GM23248 (cell line): ENCODE data around the gene ALDH6A1. TPM values are rescaled to one million over a fixed set of nuclear protein-coding genes. Genes with fewer than 3 reads are reported as not detected.

Experiments
- DNase-seq: peaks from one replicate; pipeline ENCODE4 v3.0.0-alpha.2; 2015
- H2AFZ ChIP-seq: fragments of 200-600 bp; sonication (generic); 2 replicates; pipeline ENCODE4 v1.6.1; 2016; ENCODE audit warnings: antibody characterized with exemption
- H3F3A ChIP-seq: fragments of 200-600 bp; sonication (generic); 2 replicates; pipeline ENCODE4 v1.6.1; 2016; ENCODE audit warnings: mild to moderate bottlenecking, antibody characterized with exemption, mixed run types; ENCODE audit not compliant: insufficient read depth
- H3K27ac ChIP-seq: fragments of 200-600 bp; sonication (generic); 2 replicates; pipeline ENCODE4 v1.5.1; 2016; ENCODE audit warnings: mild to moderate bottlenecking
- H3K27me3 ChIP-seq: fragments of 200-600 bp; sonication (generic); replicated peaks from 2 replicates; pipeline ENCODE4 v1.6.1; 2016; ENCODE audit warnings: mild to moderate bottlenecking; ENCODE audit not compliant: insufficient read depth
- H3K36me3 ChIP-seq: fragments of 200-600 bp; sonication (generic); 2 replicates; pipeline ENCODE4 v1.6.1; 2016; ENCODE audit warnings: low read depth, mild to moderate bottlenecking
- H3K4me1 ChIP-seq: fragments of 200-600 bp; sonication (generic); 2 replicates; pipeline ENCODE4 v1.6.1; 2016; ENCODE audit warnings: mild to moderate bottlenecking; ENCODE audit not compliant: insufficient read depth
- H3K4me2 ChIP-seq: fragments of 200-600 bp; sonication (generic); one replicate; pipeline ENCODE4 v1.6.1; 2016; ENCODE audit warnings: mild to moderate bottlenecking; ENCODE audit not compliant: unreplicated experiment
- H3K4me3 ChIP-seq: fragments of 200-600 bp; sonication (generic); 2 replicates; pipeline ENCODE4 v1.5.1; 2016; ENCODE audit warnings: mild to moderate bottlenecking
- H3K79me2 ChIP-seq: fragments of 200-600 bp; sonication (generic); 2 replicates; pipeline ENCODE4 v1.6.1; 2016; ENCODE audit warnings: mild to moderate bottlenecking; ENCODE audit not compliant: insufficient read depth
- H3K9ac ChIP-seq: fragments of 200-600 bp; sonication (generic); 2 replicates; pipeline ENCODE4 v1.6.1; 2016; ENCODE audit warnings: mild to moderate bottlenecking
- H3K9me2 ChIP-seq: fragments of 200-600 bp; sonication (generic); 2 replicates; pipeline ENCODE4 v1.6.1; 2016; ENCODE audit warnings: mixed run types, mild to moderate bottlenecking, moderate library complexity; ENCODE audit not compliant: insufficient read depth
- H3K9me3 ChIP-seq: fragments of 200-600 bp; sonication (generic); one replicate; pipeline ENCODE4 v1.6.1; 2017; ENCODE audit warnings: low read depth
- H4K20me1 ChIP-seq: fragments of 200-600 bp; sonication (generic); 2 replicates; pipeline ENCODE4 v1.6.0; 2016; ENCODE audit not compliant: insufficient read depth
- EZH2 ChIP-seq: fragments of 200-600 bp; sonication (generic); IDR thresholded peaks from 2 replicates; pipeline ENCODE4 v1.6.1; 2018; ENCODE audit warnings: antibody characterized with exemption, mild to moderate bottlenecking; ENCODE audit not compliant: insufficient read depth, poor library complexity, severe bottlenecking
- EZH2phosphoT487 ChIP-seq: fragments of 200-600 bp; sonication (generic); IDR thresholded peaks from 2 replicates; pipeline ENCODE4 v1.6.1; 2018; ENCODE audit warnings: antibody characterized with exemption, moderate library complexity, mild to moderate bottlenecking, low read depth; ENCODE audit not compliant: insufficient read depth
- WGBS, 2 experiments: methylation state at CpG; one replicate each; pipeline ENCODE4 v1.1.6; 2015 to 2017; ENCODE audit warnings: low lambda C conversion rate in 2 of 2, low coverage in 1 of 2; ENCODE audit errors: missing lambda C conversion rate in 2 of 2; 5-methylcytosine and 5-hydroxymethylcytosine counted together
- in situ Hi-C: fragments of 300-500 bp; cut with MboI; formaldehyde crosslinking; loops from 2 replicates; pipeline ENCODE4 v1.15.0; 2020
- polyA plus RNA-seq: library from polyadenylated mRNA; unstranded; fragments of >200 nt; fragmentation: Nextera tagmentation; extraction: Ambion mirVana; gene quantifications from 2 replicates; pipeline ENCODE4 v1.2.1, GENCODE V29; 2016
- total RNA-seq: library from RNA; depleted of rRNA; stranded (reverse); fragments of >200 nt; shearing (Covaris generic); gene quantifications from 2 replicates; pipeline ENCODE4 v1.2.3, GENCODE V29; 2014

ALDH6A1 gene
- total and polyA plus RNA-seq, 2 experiments from 2014 or later, result 13.8 to 21.0 TPM

DNA sequence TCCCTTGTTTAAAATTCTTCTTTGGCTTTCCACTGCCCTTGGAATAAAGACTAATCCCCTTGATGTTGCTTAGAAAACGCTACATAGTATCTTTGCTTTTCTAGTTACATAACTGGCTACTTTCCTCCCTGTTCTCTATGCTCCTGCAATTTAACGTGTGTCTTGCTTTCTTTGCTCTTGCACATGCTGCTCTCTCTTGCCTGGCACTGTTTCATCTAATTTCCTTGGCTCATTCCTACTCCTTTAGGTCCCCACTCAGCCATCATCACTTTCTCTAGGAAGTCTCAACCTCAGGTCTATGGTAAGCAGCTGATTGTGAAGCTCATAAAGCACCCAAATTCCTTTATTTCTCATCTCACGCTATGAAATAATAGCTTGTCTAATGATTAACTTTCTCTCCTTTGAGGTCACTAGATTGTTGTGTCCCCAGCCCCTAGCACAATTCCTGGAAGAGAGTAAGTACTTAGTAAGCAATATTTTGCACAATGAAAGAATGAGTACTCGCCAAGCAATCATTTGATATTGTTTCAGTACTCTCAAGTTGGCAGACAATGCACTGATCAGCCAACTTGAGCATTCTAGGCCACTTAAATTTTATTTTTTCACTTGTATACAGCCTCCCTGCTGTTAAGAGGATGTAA is 3.3 kb downstream of the ALDH6A1 start:
- TF ChIP-seq EZH2phosphoT487 (no peak), EZH2 (no peak)
- H3K27ac ChIP-seq, result no peak overlapping the region
- H3K9me2 ChIP-seq, result no peaks in the 10 kb centered on the region
- no peak overlapping the region for H3K4me3 ChIP-seq
- H3K4me2 ChIP-seq, result no peak overlapping the region
- H3K36me3 ChIP-seq, result no peaks in the 10 kb centered on the region
- no peaks in the 10 kb centered on the region for H4K20me1 ChIP-seq
- in situ Hi-C loops, result no loop called here
- DNase-seq, result no peak
- no peaks in the 10 kb centered on the region for H3K9me3 ChIP-seq
- H3K4me1 ChIP-seq, result peaks cover 13% of the 10 kb centered on the region
- H3K9ac ChIP-seq, result no peak overlapping the region
- H3F3A ChIP-seq, result no peaks in the 10 kb centered on the region
- H2AFZ ChIP-seq, result no peak overlapping the region
- H3K79me2 ChIP-seq, result peaks cover 4% of the 10 kb centered on the region
- H3K27me3 ChIP-seq, result no peaks in the 10 kb centered on the region
- 69 to 72% methylated on average over 4 of the region's 4 CpGs for WGBS, 2 experiments

DNA sequence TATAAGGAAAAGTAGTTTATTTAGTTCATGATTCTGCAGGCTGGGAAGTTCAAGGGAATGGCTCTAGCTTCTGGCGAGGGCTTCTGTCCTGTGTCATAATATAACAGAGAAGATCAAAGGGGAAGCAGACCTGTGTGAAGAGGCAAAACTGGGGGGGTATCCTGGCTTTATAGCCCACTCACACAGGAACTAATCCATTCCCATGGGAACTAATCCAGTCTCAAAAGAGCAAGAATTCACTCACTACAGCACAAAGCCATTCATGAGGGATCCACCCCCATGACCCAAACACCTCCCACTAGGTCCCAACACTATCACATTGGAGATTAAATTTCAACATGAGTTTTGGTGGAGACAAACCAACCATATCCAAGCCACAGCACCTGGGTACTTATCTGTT is 6.9 kb downstream of the ALDH6A1 start:
- H3K4me3 ChIP-seq, result no peak overlapping the region
- no peak overlapping the region for H3K9ac ChIP-seq
- TF ChIP-seq EZH2, result no peak
- TF ChIP-seq EZH2phosphoT487, result no peak
- no peaks in the 10 kb centered on the region for H3K9me2 ChIP-seq
- H3K27ac ChIP-seq, result no peak overlapping the region
- in situ Hi-C loops, result no loop called here
- H3K79me2 ChIP-seq, result no peaks in the 10 kb centered on the region
- no peaks in the 10 kb centered on the region for H3K4me1 ChIP-seq
- WGBS, 2 experiments, result 9 to 22% methylated on average over 1 of the region's 1 CpG
- no peaks in the 10 kb centered on the region for H3K27me3 ChIP-seq
- no peak overlapping the region for H3K4me2 ChIP-seq
- H3F3A ChIP-seq, result no peaks in the 10 kb centered on the region
- no peak for DNase-seq
- H3K9me3 ChIP-seq, result no peaks in the 10 kb centered on the region
- no peak overlapping the region for H2AFZ ChIP-seq
- H4K20me1 ChIP-seq, result no peaks in the 10 kb centered on the region
- no peaks in the 10 kb centered on the region for H3K36me3 ChIP-seq

DNA sequence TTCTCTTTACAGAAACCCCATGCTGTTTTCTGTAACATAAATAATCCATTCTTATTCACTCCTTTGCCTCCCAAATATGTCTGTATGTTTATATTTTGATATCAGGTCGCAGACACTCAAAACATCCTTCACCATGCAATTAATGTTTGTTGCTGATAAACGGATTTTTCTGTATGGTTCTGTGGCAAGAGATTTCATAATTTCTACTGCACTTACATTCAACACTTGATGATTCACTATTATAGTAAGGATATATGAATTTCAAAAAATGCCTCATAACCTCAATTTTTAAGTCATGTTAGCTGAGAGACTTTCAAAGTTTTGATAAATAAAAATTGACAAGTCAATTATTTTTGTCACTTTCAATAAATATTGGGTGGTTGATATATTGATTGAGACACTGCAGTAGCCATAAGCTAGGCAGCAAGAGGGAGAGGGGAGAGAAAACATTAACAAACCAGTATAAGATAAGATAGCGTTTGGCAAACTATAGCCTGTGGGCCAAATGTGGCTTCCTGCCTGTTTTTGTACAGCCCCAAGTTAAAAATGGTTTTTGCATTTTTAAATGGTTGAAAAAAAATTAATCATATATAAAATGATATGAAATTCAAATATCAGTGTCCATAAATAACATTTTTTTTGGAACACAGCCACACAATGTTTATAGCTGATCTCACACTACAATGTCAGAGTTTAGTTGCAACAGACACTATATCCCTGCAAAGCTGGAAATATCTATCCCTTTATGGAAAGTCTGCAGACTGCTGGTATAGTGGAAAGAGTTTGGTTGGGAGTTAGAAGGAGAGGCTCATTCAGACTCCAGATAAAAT is 18.3 kb downstream of the ALDH6A1 start:
- Histone ChIP-seq H4K20me1 (no peaks in the 10 kb centered on the region), H3K9me2 (no peaks in the 10 kb centered on the region), H3K4me2 (no peak overlapping the region), H3K9me3 (no peaks in the 10 kb centered on the region), H3K4me1 (peaks cover 35% of the 10 kb centered on the region), H3F3A (peaks cover 42% of the 10 kb centered on the region), H3K27ac (no peak overlapping the region), H2AFZ (no peak overlapping the region), H3K9ac (no peak overlapping the region), H3K27me3 (no peaks in the 10 kb centered on the region), H3K4me3 (no peak overlapping the region), H3K36me3 (0 out of 2 replicates have a peak, but pooled peaks cover 4% of the 10 kb centered on the region), H3K79me2 (no peaks in the 10 kb centered on the region)
- DNase-seq, result peak; percentile 37
- in situ Hi-C loops, result no loop called here
- WGBS, 2 experiments, result 62 to 68% methylated on average over 3 of the region's 3 CpGs
- no peak for TF ChIP-seq EZH2phosphoT487

DNA sequence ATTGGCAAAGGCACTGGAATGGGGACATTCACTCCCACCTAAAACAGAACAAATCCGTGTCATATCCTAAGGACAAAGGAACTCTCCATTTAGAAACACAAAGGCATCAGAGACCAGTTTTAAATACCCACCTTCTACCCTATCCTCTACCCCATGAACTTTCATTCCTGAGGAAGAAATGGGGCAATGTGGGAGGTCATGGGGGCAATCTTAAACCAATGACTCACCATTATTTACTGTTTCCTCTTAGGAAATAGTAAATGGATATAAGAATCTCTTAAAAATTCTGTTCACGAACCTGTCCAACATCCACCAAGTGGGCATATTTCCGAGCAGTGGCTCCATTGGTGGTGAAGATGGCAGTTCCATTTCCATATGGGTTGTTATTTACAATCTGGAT is 19.4 kb downstream of the ALDH6A1 start:
- DNase-seq, result peak; percentile 9
- Histone ChIP-seq H3K9ac (no peak overlapping the region), H3K27me3 (no peaks in the 10 kb centered on the region), H3K36me3 (0 out of 2 replicates have a peak, but pooled peaks cover 4% of the 10 kb centered on the region), H3K9me3 (no peaks in the 10 kb centered on the region), H3K4me1 (peaks cover 35% of the 10 kb centered on the region), H3K4me2 (no peak overlapping the region), H3K27ac (no peak overlapping the region), H3F3A (peaks cover 50% of the 10 kb centered on the region), H3K4me3 (no peak overlapping the region), H3K79me2 (no peaks in the 10 kb centered on the region), H3K9me2 (no peaks in the 10 kb centered on the region), H2AFZ (no peak overlapping the region), H4K20me1 (no peaks in the 10 kb centered on the region)
- no peak for TF ChIP-seq EZH2phosphoT487
- TF ChIP-seq EZH2, result no peak
- WGBS, 2 experiments, result 92 to 94% methylated on average over 3 of the region's 3 CpGs
- in situ Hi-C loops, result no loop called here
